HFFc6 (cell line): Measurements from ENCODE around the gene OR4D10. TPM values are rescaled to one million over a fixed set of nuclear protein-coding genes. Genes with fewer than 3 reads are reported as not detected.

Source experiments
- DNase-seq: peaks from one replicate; pipeline ENCODE4 v3.0.0-alpha.2; 2018
- H3K27ac Mint-ChIP-seq: 2 replicates; pipeline ENCODE4 v1.8.0; 2020; ENCODE audit warnings: mild to moderate bottlenecking, mixed read lengths
- H3K27me3 Mint-ChIP-seq: 2 replicates; pipeline ENCODE4 v1.8.0; 2021; ENCODE audit warnings: mild to moderate bottlenecking, moderate library complexity, mixed read lengths; ENCODE audit not compliant: insufficient read depth
- H3K36me3 Mint-ChIP-seq: 2 replicates; pipeline ENCODE4 v1.8.0; 2021; ENCODE audit warnings: low read depth, mixed read lengths
- H3K4me1 Mint-ChIP-seq: 2 replicates; pipeline ENCODE4 v1.8.0; 2020; ENCODE audit warnings: low read depth, mixed read lengths
- H3K4me3 Mint-ChIP-seq: 2 replicates; pipeline ENCODE4 v1.8.0; 2020; ENCODE audit warnings: mild to moderate bottlenecking, moderate library complexity, mixed read lengths
- H3K9me3 Mint-ChIP-seq: 2 replicates; pipeline ENCODE4 v1.8.0; 2020; ENCODE audit warnings: mild to moderate bottlenecking, mixed read lengths
- CTCF ChIP-seq: fragments of 200-600 bp; sonication (generic); IDR thresholded peaks from 2 replicates; pipeline ENCODE4 v1.5.0; 2021; ENCODE audit warnings: antibody characterized with exemption, mild to moderate bottlenecking
- long read RNA-seq: library from polyadenylated mRNA; unstranded; transcript quantifications from one replicate; pipeline ENCODE4 v2.0.0, GENCODE V29; 2019
- total RNA-seq, 6 experiments: library from RNA; stranded (reverse); fragmentation: NEBNext Ultra II Directional; extraction: Animal tissue kit (Norgen Biotek cat#: 25700); gene quantifications; 2 replicates in 1 of 6; 3 replicates in 5 of 6; pipeline ENCODE4 v1.2.3, GENCODE V29; 2021

Gene OR4D10
- not detected for total RNA-seq
- long read RNA-seq = 0 reads

- no peak within 1 kb of the TSS for H3K4me3 Mint-ChIP-seq
- no peak for DNase-seq
- no peaks in the 10 kb centered on the region for H3K9me3 Mint-ChIP-seq
- H3K27me3 Mint-ChIP-seq = peaks cover 4% of the 10 kb centered on the region
- H3K36me3 Mint-ChIP-seq = no peaks in the 10 kb centered on the region
- no peaks in the 10 kb centered on the region for H3K4me1 Mint-ChIP-seq
- TF ChIP-seq CTCF = no peak
- no peak within 1 kb of the TSS for H3K27ac Mint-ChIP-seq
Observed at GRCh38 chr11:59473015-59473414, at the start of gene OR4D10. TSS of gene OR4D10 (plus strand) at chr11:59473315. CDS start at chr11:59477430, 4,115 bp downstream.

GRCh38 chr11:59423835-59424234 lies 49.3 kb upstream of the OR4D10 start:
- no peaks in the 10 kb centered on the region for H3K9me3 Mint-ChIP-seq
- no peak overlapping the region for H3K27ac Mint-ChIP-seq
- H3K4me1 Mint-ChIP-seq = no peaks in the 10 kb centered on the region
- peaks cover 4% of the 10 kb centered on the region; the same call in 1 of the 2 replicates for H3K27me3 Mint-ChIP-seq
- no peak overlapping the region for H3K4me3 Mint-ChIP-seq
- TF ChIP-seq CTCF = no peak
- DNase-seq = no peak
- H3K36me3 Mint-ChIP-seq = no peaks in the 10 kb centered on the region

- TF ChIP-seq CTCF = no peak
- H3K36me3 Mint-ChIP-seq = no peaks in the 10 kb centered on the region
- H3K27ac Mint-ChIP-seq = no peak overlapping the region
- DNase-seq = no peak
- H3K27me3 Mint-ChIP-seq = peaks cover 1% of the 10 kb centered on the region; the same call in 1 of the 2 replicates
- H3K4me3 Mint-ChIP-seq = no peak overlapping the region
- no peaks in the 10 kb centered on the region for H3K4me1 Mint-ChIP-seq
- no peaks in the 10 kb centered on the region for H3K9me3 Mint-ChIP-seq
Observed at GRCh38 chr11:59425131-59425530, 48.0 kb upstream of the OR4D10 start.

GRCh38 chr11:59426361-59427067 lies 46.6 kb upstream of the OR4D10 start, which contains the start of gene OR5A2:
TSS of gene OR5A2 (minus strand) at chr11:59426413. CDS start at chr11:59422953, 3,460 bp downstream.
- H3K4me1 Mint-ChIP-seq = no peaks in the 10 kb centered on the region
- peaks cover 1% of the 10 kb centered on the region; the same call in 1 of the 2 replicates for H3K27me3 Mint-ChIP-seq
- no peak for DNase-seq
- no peak within 1 kb of the TSS for H3K27ac Mint-ChIP-seq
- no peak within 1 kb of the TSS for H3K4me3 Mint-ChIP-seq
- H3K9me3 Mint-ChIP-seq = no peaks in the 10 kb centered on the region
- TF ChIP-seq CTCF = no peak
- H3K36me3 Mint-ChIP-seq = no peaks in the 10 kb centered on the region

- no peak for TF ChIP-seq CTCF
- Mint-ChIP-seq H3K9me3 (no peaks in the 10 kb centered on the region), H3K27me3 (peaks cover 1% of the 10 kb centered on the region; the same call in 1 of the 2 replicates), H3K4me1 (no peaks in the 10 kb centered on the region), H3K27ac (no peak overlapping the region), H3K36me3 (no peaks in the 10 kb centered on the region), H3K4me3 (no peak overlapping the region)
- no peak for DNase-seq
Observed at GRCh38 chr11:59427068-59427382, 46.1 kb upstream of the OR4D10 start.
